ENCODE data around the gene CFAP43.
"Not testable (repeated sequence)": the region's sequence is repeated elsewhere in the genome, so short reads cannot be mapped to it uniquely, and the experiment has no call there.

- TF ChIP-seq CTCF (IDR thresholded peaks at IDR 0.05; ENCODE audit: poor library complexity); EZH2 (IDR thresholded peaks at IDR 0.05; ENCODE audit: borderline replicate concordance); EZH2phosphoT487 (IDR thresholded peaks at IDR 0.05; ENCODE audit: low read depth, severe bottlenecking, unreplicated experiment): not testable (repeated sequence)
Measured at GRCh38 chr10:104248931-104249330, 16.8 kb upstream of the CFAP43 start.

Data from hepatocyte (in vitro differentiated cells).